ENCODE results near the gene SYK.

The SYK gene

DNA sequence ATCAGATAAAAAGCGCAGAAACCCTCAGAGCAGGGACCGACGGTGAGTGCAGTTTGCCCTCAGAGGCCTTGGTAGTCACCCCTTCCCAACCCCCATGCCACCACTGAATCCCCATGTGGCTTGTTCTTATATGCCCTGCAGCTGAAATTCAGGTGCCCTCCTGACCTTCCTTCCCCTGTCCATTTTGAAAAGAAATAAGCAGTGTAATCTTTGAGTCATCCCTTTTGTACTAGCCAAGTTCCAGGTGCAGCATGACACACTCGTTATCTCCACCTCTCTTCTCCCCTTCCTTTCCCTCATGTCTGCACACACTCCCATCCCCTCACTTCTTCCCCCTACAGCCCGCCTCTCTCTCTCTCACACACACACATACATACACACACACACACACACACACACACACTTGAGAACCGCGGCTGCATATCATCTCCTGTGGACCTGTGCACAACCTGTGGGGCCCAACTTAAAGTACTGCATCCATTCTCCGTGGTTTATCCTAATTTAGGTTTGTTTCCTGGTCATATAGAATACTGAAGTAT, 53.1 kb downstream of the SYK start:
- DNase-seq: no peak

GRCh38 chr9:90855208-90855902, 53.7 kb downstream of the SYK start:
- DNase-seq: no peak

DNA sequence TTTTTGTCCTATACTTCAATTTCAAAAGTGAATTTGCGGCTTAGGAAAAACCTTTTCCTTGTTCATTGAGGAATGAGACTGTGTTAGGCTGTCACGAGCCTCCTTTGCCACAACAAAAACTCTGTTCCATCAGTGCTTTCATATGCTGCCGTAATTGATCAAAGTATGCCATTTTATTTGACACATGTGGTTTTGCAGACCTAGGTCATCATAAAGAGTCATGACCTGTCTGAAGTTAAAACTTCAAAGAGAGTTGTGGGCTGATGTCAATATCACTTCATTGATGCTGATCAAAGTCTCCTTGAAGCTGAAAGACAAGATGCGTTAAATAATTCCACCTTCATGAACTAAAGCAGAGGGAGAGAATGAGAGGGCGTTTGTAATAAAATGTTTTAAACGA, 55.5 kb downstream of the SYK start:
- DNase-seq: no peak

DNA sequence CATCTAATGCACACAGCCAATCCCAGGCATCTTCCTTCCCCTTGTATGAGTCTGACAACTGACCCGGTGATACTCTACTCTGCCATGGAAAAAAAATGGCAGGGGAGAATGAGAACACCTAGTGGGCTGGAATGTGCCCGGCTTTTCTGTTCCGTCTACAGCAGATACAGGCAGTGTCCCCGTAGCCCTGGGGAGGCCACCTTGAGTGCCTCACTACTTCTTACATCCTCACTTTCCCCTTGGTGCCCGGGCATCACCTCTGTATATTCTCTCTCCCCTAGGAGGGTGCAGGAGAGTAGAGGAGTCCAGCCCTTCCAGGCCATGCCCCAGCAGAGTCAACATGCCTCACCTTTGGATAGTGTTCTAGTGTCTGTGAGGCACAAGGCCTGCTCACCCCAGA, 56.2 kb downstream of the SYK start:
- DNase-seq: no peak

DNA sequence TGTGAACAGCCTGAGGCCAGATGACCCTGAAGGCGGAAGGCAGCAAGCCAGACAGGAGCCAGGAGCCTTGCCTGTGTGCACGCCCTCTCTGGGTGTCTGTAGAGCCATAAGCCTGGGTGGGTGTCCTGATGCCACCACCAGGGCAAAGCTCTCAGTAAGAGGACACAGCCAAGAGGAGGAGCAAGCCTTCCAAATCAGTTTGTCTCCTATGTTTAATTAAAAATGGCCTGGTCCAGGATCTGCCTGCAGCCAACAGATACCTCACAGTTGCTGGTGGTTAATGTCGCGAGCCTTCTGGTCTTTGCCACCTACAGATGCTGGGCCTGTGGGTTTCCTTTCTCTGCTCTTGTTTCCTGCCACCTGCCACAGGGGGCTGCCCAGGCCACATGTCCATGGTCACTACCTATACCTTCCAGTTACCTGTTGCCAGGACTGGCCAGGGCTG, 56.9 kb downstream of the SYK start:
- no peak for DNase-seq

DNA sequence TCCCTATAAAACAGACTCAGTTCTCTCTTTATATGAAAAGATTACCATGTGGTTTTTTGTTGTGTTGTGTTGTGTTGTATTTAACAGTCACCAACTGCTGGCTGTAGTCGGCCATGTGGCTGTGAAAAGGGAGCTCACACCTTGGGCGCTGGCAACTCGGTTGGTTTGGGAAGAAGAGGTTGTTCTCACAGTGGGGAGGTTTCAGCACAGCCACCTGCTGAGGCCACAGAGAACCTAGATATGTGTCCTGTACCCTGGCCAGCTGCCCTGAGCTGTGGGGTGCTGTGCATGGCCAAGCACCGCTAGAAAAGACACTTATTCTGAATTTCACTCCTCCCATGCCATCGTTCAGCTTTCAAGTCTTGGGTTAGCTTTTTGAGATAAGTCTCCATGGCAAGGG, 58.8 kb downstream of the SYK start:
- no peak for DNase-seq

GRCh38 chr9:90860826-90861225, 59.2 kb downstream of the SYK start:
- DNase-seq: no peak

DNA sequence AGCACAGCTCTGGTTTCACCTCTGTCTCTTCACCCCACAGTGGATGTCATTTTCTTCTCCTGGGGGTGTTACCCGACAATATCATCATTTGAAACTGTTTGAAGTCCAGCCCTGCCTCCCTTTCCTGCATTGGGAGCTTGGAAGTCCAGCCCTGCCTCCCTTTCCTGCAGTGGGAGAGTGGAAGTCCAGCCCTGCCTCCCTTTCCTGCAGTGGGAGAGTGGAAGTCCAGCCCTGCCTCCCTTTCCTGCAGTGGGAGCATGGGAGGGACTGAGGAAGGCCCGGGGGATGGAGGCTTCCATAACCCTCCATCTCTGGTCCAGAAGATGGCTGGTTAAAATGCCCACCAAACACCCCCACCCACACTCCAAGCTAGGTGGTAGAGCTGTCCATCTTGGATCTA, 59.8 kb downstream of the SYK start:
- no peak for DNase-seq

GRCh38 chr9:90861826-90862740, 60.5 kb downstream of the SYK start:
- DNase-seq: no peak

GRCh38 chr9:90864779-90865178, 63.2 kb downstream of the SYK start:
- no peak for DNase-seq

GRCh38 chr9:90867101-90867500, 65.5 kb downstream of the SYK start:
- DNase-seq: no peak

- no peak for DNase-seq
These were observed 66.9 kb downstream of the SYK start for GRCh38 chr9:90868555-90868954.

DNA sequence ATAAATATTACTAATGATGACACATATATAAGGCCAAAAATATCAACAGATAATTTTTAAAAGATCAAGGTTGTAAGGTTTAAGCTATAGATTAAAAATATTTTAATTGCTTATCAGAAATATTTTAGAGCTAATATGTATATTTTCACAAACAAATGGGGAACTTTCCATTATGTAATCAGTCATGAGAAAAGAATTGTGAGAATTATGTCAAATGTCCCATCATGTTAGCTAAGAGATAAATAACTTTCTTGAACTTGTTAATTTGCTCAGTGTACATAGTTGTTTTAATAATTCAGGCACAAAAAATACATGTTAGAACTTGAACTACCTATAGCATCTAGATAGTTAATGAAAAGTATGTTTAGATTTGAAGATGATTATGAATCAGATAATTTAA, 67.7 kb downstream of the SYK start:
- no peak for DNase-seq

GRCh38 chr9:90870621-90871326, 69.2 kb downstream of the SYK start:
- peak; percentile 28 for DNase-seq

GRCh38 chr9:90871327-90871935, 69.8 kb downstream of the SYK start:
- no peak for DNase-seq

DNA sequence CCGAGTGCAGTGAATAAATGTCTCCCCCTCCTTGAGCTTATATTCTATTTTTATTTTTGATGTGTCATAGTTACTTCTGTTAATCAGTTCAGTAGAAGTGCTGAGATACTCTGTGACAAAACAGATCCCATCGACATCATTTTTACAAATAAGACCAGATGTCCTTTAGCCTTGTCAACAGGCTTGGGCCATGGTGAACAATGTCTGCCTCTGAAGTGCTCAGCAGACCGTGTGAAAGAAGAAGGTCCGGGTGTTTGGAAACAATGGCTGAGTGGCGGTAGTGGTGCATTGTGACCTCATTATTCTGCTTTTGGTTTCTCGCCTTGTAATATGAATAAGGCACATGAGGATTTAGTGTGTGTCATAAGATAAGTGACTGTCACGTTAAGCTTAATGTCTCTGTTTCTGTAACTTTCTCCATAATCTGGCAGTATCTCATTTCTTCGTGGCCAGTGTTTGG, 71.2 kb downstream of the SYK start:
- no peak for DNase-seq

GRCh38 chr9:90873422-90873821, 71.8 kb downstream of the SYK start:
- no peak for DNase-seq

DNA sequence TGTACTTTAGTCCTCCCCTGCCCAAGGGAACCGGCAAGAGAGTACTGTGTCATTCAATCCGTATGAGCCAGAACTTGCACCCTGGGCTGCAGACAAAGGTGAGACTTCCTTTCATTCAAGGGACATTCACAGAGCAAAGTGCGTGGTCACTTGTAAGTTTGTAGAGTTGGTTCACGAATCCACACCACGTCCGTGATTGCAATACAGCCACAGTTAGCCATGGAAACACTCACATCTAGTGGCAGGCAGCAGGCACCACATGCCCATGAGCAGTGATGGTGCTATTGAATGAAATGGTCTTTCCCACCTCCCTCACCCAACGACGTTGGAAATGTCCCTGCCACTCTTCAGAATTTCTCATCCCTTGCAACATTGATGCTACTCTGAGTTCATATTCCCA, 72.6 kb downstream of the SYK start:
- DNase-seq: no peak

DNA sequence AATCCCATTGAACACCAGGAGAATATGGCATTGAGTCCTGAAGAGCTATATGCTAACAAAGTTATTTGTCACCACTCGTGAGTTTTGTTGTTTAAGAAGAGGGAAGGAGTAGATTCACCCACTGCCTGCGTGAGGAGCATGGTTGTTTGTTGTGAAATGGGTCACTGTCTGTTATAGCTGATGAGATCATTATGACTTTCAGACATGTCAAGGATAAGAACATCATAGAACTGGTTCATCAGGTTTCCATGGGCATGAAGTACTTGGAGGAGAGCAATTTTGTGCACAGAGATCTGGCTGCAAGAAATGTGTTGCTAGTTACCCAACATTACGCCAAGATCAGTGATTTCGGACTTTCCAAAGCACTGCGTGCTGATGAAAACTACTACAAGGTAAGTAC, 76.9 kb downstream of the SYK start:
- no peak for DNase-seq

DNA sequence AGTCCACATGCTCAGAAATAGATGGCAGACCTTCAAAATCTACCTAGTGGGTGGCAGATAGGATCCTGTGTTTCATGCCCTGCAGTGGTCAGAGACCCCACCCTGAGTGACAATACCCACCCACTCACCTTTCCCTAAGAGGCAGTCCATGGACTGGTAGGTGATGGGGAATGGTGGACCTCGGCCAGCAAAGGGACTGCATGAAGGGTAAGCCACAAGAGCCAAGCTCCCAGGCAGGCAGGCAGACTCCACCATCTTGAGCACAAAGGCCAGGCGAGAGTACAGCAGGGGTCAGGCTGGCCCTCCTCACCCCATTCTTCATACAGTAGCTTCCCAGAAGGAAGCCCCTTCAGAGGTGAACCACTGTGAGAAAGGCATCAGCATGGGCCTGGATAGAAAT, 78.4 kb downstream of the SYK start:
- no peak for DNase-seq

- DNase-seq: no peak
These were observed 79.0 kb downstream of the SYK start for GRCh38 chr9:90880669-90881068.

- DNase-seq: no peak
These were observed 80.0 kb downstream of the SYK start for GRCh38 chr9:90881648-90882047.
